WERI-Rb-1 (cell line): Measurements from ENCODE around the gene IL17REL.
"Not testable (repeated sequence)": the region's sequence is repeated elsewhere in the genome, so short reads cannot be mapped to it uniquely, and the experiment has no call there.

ENCODE experiments used
- DNase-seq: peaks from one replicate; pipeline ENCODE4 v3.0.0-alpha.2; 2020
- H3K27ac ChIP-seq: fragments of 250-450 bp; sonication (Bioruptor Pico); 2 replicates; pipeline ENCODE4 v1.5.1; 2020; ENCODE audit warnings: mild to moderate bottlenecking, moderate library complexity
- H3K27me3 ChIP-seq: fragments of 250-450 bp; sonication (Bioruptor Pico); 2 replicates; pipeline ENCODE4 v1.5.1; 2021; ENCODE audit warnings: mild to moderate bottlenecking, low read depth, moderate library complexity; ENCODE audit not compliant: insufficient read depth, severe bottlenecking
- H3K36me3 ChIP-seq: fragments of 250-450 bp; sonication (Bioruptor Pico); 2 replicates; pipeline ENCODE4 v1.5.1; 2020; ENCODE audit warnings: mild to moderate bottlenecking, moderate library complexity
- H3K4me3 ChIP-seq: 2 replicates; pipeline ENCODE4 v1.5.1; 2011; ENCODE audit warnings: low read depth, mild to moderate bottlenecking, control low read depth, low read length
- H3K9me3 ChIP-seq: fragments of 250-450 bp; sonication (Bioruptor Pico); 2 replicates; pipeline ENCODE4 v1.5.1; 2021; ENCODE audit warnings: mild to moderate bottlenecking, moderate library complexity; ENCODE audit not compliant: severe bottlenecking
- CTCF ChIP-seq: IDR thresholded peaks from 2 replicates; pipeline ENCODE4 v1.5.1; 2011; ENCODE audit warnings: low read depth, mild to moderate bottlenecking, control low read depth, inconsistent platforms, low read length

Gene IL17REL

DNA sequence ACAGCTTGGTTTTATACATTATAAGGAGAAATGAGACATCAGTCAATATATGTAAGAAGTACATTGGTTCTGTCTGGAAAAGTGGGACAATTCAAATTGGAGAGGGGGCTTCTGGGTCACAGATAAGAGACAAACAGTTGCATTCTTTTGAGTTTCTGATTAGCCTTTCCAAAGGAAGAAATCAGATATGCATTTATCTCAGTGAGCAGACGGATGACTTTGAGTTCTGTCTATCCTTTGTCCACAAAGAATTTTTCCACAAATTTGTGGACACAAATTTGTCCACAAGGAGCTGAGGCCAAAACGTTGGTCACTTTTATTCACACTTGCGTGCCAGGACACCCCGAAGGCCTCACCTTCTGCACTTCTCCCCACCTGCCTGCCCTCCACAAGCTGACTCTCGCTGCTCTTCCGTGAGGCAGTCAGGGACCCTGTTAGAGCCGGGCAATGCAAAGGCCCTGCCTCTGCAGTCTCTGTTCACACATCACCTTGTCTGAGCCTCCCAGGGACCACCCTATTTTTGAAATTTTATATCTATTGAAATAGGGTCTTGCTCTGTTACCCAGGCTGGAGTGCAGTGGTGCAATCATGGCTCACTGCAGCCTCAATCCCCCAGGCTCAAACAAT lies 20.5 kb downstream of the IL17REL start:
- no peak for DNase-seq
- peaks cover 10% of the 10 kb centered on the region for H3K9me3 ChIP-seq

DNA sequence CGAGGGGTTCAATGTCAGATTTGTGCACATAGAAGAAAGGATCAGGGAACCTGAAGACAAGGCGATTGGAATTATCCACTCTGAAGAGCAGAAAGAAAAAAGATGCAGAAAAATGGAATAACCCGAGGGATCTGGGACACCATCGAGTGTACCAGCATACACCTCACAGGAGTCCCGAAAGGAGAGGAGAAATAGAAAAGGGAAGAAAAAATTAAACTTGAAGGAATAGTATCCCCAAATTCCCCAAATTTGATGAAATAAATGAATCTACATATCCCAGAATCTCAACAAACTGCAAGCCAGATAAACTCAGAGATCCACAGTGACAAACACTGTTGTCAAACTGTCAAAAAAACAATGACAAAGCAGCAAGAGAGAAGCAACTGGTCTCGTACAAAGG lies 21.4 kb downstream of the IL17REL start:
- H3K27ac ChIP-seq, result no peak overlapping the region
- H3K4me3 ChIP-seq, result no peak overlapping the region
- no peak for DNase-seq
- H3K36me3 ChIP-seq, result no peaks in the 10 kb centered on the region
- TF ChIP-seq CTCF, result no peak
- H3K9me3 ChIP-seq, result peaks cover 10% of the 10 kb centered on the region
- H3K27me3 ChIP-seq, result no peaks in the 10 kb centered on the region

More for the DNA sequence above, 20.5 kb downstream of the IL17REL start:
- no peak for TF ChIP-seq CTCF
- Histone ChIP-seq H3K4me3 (no peak overlapping the region), H3K27ac (no peak overlapping the region), H3K27me3 (no peaks in the 10 kb centered on the region), H3K36me3 (no peaks in the 10 kb centered on the region)

DNA sequence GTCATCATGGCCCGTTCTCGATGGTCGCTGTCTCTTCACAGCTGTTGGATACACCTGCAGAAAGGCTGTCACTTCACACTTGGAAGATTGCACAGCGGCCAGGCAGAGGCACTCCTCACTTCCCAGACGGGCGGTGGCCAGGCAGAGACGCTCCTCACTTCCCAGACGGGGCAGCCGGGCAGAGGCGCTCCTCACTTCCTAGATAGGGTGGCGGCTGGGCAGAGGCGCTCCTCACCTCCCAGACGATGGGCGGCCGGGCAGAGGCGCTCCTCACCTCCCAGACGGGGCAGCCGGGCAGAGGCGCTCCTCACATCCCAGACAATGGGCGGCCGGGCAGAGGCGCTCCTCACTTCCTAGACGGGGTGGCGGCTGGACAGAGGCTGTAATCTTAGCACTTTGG lies 22.7 kb downstream of the IL17REL start:
- peak; percentile 15 for DNase-seq
- not testable (repeated sequence) for H3K36me3 ChIP-seq, H3K27me3 ChIP-seq, H3K27ac ChIP-seq, H3K4me3 ChIP-seq
- peaks cover 10% of the 10 kb centered on the region for H3K9me3 ChIP-seq

- Histone ChIP-seq H3K36me3 (no peaks in the 10 kb centered on the region), H3K27me3 (no peaks in the 10 kb centered on the region), H3K9me3 (peaks cover 10% of the 10 kb centered on the region), H3K27ac (no peak overlapping the region), H3K4me3 (no peak overlapping the region)
- TF ChIP-seq CTCF, result no peak
- no peak for DNase-seq
Observed at GRCh38 chr22:49986325-49986724, 26.2 kb downstream of the IL17REL start.

DNA sequence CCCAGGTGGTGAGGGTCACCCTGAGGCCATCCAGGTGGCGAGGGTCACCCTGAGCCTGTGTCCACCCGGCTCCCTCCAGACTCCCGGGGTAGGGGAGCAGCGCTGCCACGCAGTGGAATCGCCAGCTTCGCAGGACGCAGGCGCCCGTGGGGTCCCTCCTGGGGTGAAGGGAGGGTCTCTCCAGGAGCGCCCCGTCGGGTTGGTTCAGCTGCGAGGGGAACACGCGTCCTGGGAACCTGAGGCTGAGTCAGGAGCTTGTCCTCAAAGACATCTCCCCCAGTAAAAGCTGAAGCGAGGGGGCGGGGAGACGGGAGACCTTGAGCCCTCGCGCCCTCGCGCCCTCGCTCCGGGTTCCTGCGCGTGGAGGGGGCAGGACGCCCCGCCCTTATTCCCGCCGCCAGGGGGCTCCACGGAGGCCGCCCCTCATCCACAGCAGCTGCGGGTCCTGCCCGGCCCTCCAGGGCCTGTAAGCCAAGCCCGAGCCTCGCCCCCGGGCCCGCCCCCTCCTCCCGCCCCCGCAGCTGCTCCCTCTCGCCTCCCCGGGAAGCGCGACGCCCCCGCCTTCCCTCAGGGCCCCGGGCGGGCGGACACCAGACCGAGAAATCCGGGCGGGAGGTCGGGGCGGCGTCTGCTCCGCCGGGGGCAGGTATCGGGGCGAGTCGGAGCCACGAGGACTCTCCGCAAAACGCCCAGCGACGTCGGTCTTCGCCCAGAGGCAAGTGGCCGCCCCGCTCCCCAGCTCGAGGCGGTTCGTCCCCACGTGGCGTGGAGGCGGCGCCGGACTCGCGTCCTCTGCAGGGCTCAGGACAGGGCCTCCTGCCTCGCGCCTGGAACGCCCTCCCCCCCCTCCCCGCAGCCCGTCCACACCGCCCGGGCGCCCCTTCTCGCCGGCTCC lies 29.2 kb downstream of the IL17REL start:
- Histone ChIP-seq H3K9me3 (no peaks in the 10 kb centered on the region), H3K27me3 (no peaks in the 10 kb centered on the region), H3K4me3 (no peak overlapping the region), H3K36me3 (no peaks in the 10 kb centered on the region), H3K27ac (no peak overlapping the region)
- DNase-seq, result no peak
- TF ChIP-seq CTCF, result no peak

GRCh38 chr22:49981799-49982198 lies 30.8 kb downstream of the IL17REL start:
- H3K9me3 ChIP-seq, H3K36me3 ChIP-seq, H3K4me3 ChIP-seq, H3K27me3 ChIP-seq, H3K27ac ChIP-seq, DNase-seq: not testable (repeated sequence)
